GM13976 (cell line): ENCODE results near the gene MSI2.

Experiments used
- DNase-seq: peaks from one replicate; pipeline ENCODE4 v3.0.0; 2012; ENCODE audit warnings: low spot score
- in situ Hi-C: fragments of 300-500 bp; cut with MboI; formaldehyde crosslinking; loops from one replicate; pipeline ENCODE4 v1.12.0; 2022; ENCODE audit warnings: low sequenced_read_pairs, mixed read lengths, inconsistent platforms; ENCODE audit not compliant: unreplicated experiment
- TF ChIP-seq, protein P1 (sequence below): IDR thresholded peaks from 2 replicates; pipeline ENCODE4 v1.5.1; 2012; ENCODE audit warnings: borderline replicate concordance, mild to moderate bottlenecking; ENCODE audit not compliant: insufficient read depth; ENCODE audit errors: extremely low read depth, missing control alignments, control extremely low read depth

Gene MSI2

DNA sequence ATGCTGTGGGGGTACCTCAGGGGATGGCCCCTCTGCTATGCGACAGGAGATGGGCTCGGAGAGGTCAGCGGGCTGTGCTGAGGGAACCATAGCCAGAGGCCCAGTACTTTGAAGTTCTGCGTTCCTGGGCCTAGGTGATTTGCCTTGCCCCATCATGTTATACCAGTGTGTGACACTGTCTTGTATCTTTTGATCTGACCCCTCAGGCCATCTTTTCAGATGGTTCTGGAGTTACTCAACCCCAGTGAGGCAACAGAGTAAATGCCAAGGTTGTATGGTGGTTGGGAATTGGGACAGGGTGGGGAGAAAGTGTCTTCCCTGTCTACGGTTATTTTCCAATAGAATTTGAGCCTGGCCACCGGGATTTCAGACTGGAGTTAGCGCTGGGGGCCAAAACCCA, 8.5 kb downstream of the MSI2 start:
- TF ChIP-seq, protein P1, sequence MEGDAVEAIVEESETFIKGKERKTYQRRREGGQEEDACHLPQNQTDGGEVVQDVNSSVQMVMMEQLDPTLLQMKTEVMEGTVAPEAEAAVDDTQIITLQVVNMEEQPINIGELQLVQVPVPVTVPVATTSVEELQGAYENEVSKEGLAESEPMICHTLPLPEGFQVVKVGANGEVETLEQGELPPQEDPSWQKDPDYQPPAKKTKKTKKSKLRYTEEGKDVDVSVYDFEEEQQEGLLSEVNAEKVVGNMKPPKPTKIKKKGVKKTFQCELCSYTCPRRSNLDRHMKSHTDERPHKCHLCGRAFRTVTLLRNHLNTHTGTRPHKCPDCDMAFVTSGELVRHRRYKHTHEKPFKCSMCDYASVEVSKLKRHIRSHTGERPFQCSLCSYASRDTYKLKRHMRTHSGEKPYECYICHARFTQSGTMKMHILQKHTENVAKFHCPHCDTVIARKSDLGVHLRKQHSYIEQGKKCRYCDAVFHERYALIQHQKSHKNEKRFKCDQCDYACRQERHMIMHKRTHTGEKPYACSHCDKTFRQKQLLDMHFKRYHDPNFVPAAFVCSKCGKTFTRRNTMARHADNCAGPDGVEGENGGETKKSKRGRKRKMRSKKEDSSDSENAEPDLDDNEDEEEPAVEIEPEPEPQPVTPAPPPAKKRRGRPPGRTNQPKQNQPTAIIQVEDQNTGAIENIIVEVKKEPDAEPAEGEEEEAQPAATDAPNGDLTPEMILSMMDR: no peak
- no peak for DNase-seq
- in situ Hi-C loops: no loop called here

DNA sequence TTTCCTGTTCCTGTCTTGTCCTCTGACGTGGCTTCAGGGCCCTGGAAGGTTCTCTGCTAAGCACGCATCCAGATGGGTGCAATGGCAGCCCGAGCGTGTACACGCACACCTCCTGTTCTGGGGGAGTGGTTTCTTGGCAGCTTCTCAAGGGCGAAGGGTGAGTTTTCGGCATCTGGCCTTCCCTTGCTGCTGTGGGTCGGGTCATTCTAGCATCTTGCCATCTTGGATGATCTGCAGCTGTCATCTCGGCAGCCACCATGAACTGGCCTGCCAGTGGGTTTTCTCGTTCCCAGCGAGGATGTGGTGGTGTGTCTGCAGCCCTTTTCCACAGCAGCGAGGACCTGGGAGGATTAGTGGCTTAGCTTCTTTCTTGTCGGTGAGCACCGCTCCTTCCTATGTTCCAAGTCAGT, 10.6 kb downstream of the MSI2 start:
- DNase-seq: no peak
- TF ChIP-seq, protein P1: no peak
- in situ Hi-C loops: no loop called here

DNA sequence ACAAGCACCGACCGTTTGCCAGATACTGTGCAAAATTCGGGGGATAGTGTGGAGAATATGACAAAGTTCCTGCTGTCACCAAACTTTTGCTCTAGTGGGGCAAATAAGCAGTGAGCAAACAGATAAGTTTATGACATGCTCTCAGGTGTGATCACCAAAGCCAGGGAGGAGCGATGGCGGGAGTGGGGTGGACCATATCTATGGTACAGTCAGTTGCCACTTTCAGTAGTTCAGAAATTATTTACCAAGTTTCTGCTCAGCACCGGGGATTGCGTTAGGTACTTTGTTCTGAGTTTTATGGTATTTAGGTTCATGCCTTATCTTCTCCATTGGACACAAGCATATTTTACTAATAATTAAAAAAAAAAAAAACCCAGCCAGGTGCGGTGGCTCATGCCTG, 11.9 kb downstream of the MSI2 start:
- in situ Hi-C loops: no loop called here
- no peak for DNase-seq
- TF ChIP-seq, protein P1: no peak

DNA sequence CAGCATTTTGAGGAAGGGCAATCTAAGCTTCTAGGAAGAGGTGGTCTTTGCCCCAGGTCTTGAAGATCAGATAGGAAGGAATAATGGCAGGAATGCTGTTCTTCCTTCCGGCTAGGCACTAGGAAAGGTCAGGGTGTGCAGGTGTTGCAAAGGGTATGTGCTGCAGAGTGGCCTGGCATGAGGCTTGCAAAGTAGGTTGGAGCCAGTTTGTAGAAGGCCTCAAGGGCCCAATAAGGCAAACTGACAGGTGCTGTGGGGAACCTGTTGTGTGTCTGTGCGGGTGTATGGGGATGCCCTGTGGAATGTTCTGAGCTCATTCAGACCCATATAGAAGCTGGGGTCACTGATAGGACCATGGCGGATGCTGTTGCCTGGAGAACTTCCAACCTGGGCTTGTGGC, 12.7 kb downstream of the MSI2 start:
- TF ChIP-seq, protein P1: no peak
- no peak for DNase-seq
- in situ Hi-C loops: no loop called here

DNA sequence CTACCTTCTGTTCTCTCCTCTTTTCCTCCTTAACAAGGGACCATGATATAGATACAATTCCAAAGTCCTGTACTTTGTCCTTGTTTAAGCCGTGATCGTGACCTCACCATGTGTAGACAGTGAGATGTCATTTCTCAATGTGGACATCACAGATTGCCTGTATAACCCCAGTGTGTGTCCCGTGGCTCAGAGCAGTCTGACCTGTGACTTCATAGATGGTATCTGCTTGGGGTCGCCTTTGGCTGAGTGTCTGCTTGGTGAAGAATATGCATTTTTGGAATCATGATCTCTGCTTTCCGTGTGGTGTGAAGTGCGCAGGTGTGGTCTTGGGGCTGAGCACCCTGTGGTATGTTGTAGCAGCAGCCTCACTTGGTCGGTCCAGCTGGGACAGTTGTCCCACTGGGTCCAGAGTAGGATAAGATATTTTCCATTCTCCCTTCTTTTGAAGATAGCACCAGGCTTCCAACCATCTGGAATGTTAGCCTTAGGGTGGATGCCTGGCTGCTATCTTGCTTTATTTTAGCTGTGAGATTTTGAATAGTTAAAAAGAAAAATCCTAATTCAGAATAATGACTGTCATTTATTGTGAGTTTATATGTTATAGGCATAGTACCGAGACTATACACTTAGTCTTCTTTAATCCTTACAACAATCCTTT, 13.4 kb downstream of the MSI2 start:
- in situ Hi-C loops: no loop called here
- TF ChIP-seq, protein P1: no peak
- DNase-seq: no peak

DNA sequence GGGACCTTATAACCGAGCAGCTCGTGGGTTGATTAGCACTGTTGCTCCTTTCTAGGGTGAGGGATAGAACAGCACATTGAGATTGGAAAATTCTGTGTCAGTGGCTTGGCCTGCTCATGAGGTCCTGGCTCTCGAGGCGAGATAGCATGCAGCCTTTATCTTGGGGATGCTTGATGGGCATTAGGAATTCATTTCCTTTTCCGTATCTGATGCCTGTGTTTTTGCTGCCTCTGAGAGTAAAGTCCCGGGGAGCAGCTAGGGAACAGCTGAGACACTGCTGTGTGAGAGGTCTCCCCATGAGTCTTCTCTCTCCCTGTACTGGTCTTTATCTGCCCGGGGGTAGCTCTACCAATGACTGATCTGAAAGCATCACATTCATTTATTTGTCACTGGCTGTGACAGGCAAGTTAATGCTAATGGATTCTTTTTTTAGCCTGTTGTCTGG, 14.5 kb downstream of the MSI2 start:
- no peak for DNase-seq
- in situ Hi-C loops: no loop called here
- TF ChIP-seq, protein P1: no peak
